Gastrocnemius medialis (tissue), 4 donors: ENCODE data around the gene SYNPR. TPM values are rescaled to one million over a fixed set of nuclear protein-coding genes. Genes with fewer than 3 reads are reported as not detected.

ENCODE experiments used
- ATAC-seq, 2 donors: fragments of 150-250 bp; one replicate each; pipeline ENCODE4 v1.9.1; 2016
- DNase-seq, 2 donors: peaks; one replicate each; pipeline ENCODE4 v3.0.0-alpha.2; 2019
- H3K27ac ChIP-seq, 4 donors: fragments of 200-600 bp; sonication (generic); 1 replicate in 1 of 4; 2 replicates in 3 of 4; pipeline ENCODE4 v1.5.1; 2016 to 2018; ENCODE audit warnings: mild to moderate bottlenecking in 2 of 4, moderate library complexity in 1 of 4
- H3K27me3 ChIP-seq, 3 donors: fragments of 200-600 bp; sonication (generic) in 2 of 3; 1 replicate in 1 of 3; 2 replicates in 2 of 3; pipeline versions ENCODE4 v1.5.1 to v1.6.0; 2016 to 2019; ENCODE audit warnings: mild to moderate bottlenecking in 1 of 3, moderate library complexity in 1 of 3
- H3K36me3 ChIP-seq, 2 donors: fragments of 200-600 bp; sonication (generic) in 1 of 2; one replicate each; pipeline ENCODE4 v1.5.1; 2017 to 2018
- H3K4me1 ChIP-seq, 2 donors: fragments of 200-600 bp; sonication (generic) in 1 of 2; one replicate each; pipeline ENCODE4 v1.5.1; 2016 to 2017; ENCODE audit warnings: mild to moderate bottlenecking in 2 of 2
- H3K4me3 ChIP-seq, 4 donors: fragments of 200-600 bp; sonication (generic) in 3 of 4; 1 replicate in 1 of 4; 2 replicates in 3 of 4; pipeline ENCODE4 v1.5.1; 2016 to 2019; ENCODE audit warnings: mild to moderate bottlenecking in 2 of 4
- H3K9me3 ChIP-seq, 3 donors: fragments of 200-600 bp; sonication (generic) in 2 of 3; 1 replicate in 1 of 3; 2 replicates in 2 of 3; pipeline ENCODE4 v1.5.1; 2016 to 2019
- POLR2A ChIP-seq, 2 donors: fragments of 450-650 bp; IDR thresholded peaks; one replicate each; pipeline ENCODE4 v1.6.1; 2017; ENCODE audit warnings: antibody characterized with exemption in 2 of 2, mild to moderate bottlenecking in 2 of 2, moderate library complexity in 2 of 2
- in situ Hi-C, 4 donors: fragments of 200-750 bp; cut with MboI; loops; one replicate each; pipeline versions ENCODE4 v1.15.0 to v1.8.0; 2017; ENCODE audit warnings: low sequenced_read_pairs in 4 of 4
- intact Hi-C: fragments of 100-400 bp; cut with DNase I; formaldehyde crosslinking; loops from one replicate; pipeline ENCODE4 v1.15.1; 2023; ENCODE audit warnings: low total_unique reads
- total RNA-seq, 4 donors: library from RNA; depleted of rRNA; stranded (reverse); fragments of >200 nt; gene quantifications; one replicate each; pipeline versions ENCODE4 v1.1.0 to v1.2.3, GENCODE V29; 2016
- TF ChIP-seq, protein P1 (sequence below), 5 experiments: fragments of 450-650 bp in 3 of 5; fragments of 200-600 bp in 2 of 5; sonication (generic) in 2 of 5; IDR thresholded peaks in 4 of 5; conservative IDR thresholded peaks in 1 of 5; 1 replicate in 4 of 5; 2 replicates in 1 of 5; pipeline ENCODE4 v1.5.1; 2016 to 2019; ENCODE audit warnings: antibody characterized with exemption in 5 of 5, mild to moderate bottlenecking in 3 of 5, moderate library complexity in 3 of 5

The SYNPR gene
- total RNA-seq, 4 donors from 2014 or later: not detected

GRCh38 chr3:63355809-63356208 lies 77.7 kb downstream of the SYNPR start:
- no peak for TF ChIP-seq POLR2A (IDR thresholded peaks at IDR 0.05)
- TF ChIP-seq, protein P1, sequence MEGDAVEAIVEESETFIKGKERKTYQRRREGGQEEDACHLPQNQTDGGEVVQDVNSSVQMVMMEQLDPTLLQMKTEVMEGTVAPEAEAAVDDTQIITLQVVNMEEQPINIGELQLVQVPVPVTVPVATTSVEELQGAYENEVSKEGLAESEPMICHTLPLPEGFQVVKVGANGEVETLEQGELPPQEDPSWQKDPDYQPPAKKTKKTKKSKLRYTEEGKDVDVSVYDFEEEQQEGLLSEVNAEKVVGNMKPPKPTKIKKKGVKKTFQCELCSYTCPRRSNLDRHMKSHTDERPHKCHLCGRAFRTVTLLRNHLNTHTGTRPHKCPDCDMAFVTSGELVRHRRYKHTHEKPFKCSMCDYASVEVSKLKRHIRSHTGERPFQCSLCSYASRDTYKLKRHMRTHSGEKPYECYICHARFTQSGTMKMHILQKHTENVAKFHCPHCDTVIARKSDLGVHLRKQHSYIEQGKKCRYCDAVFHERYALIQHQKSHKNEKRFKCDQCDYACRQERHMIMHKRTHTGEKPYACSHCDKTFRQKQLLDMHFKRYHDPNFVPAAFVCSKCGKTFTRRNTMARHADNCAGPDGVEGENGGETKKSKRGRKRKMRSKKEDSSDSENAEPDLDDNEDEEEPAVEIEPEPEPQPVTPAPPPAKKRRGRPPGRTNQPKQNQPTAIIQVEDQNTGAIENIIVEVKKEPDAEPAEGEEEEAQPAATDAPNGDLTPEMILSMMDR (IDR thresholded peaks at IDR 0.05 in 4 of 5, conservative IDR thresholded peaks at IDR 0.05 in 1 of 5): no peak
- Histone ChIP-seq H3K4me3 (no peak overlapping the region), H3K27me3 (peaks cover 0 to 4% (median 2%) of the 10 kb centered on the region in 3 donors), H3K4me1 (no peaks in the 10 kb centered on the region), H3K36me3 (no peaks in the 10 kb centered on the region), H3K9me3 (no peaks in the 10 kb centered on the region), H3K27ac (no peak overlapping the region)
- no peak for DNase-seq
- ATAC-seq: no peak
- in situ Hi-C loops (loop anchor here in 1 of 4 donors (10.0 kb wide), 1 partner anchor 459 kb away; the partner anchor contains the start of gene C3orf49), intact Hi-C loops (no loop called here)

DNA sequence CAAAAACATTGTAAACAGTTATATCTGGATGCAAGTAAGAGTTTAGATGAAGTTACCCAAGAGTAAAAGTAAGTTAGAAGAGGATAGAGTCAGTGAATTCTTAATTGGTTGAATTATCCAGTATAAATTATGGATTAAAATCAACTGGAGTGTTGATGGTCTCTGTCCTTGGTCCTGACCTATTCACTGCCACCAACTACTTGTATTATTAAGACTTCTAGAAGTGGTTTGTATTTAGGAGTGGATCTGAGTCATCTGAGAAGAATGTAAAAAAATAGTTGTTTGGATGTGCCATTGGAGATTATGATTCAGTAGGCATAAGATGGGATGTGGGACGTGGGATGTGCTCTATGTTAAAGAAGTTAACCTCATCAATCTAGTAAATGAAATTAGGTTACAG lies 86.4 kb downstream of the SYNPR start:
- Histone ChIP-seq H3K27ac (no peak overlapping the region), H3K9me3 (no peaks in the 10 kb centered on the region), H3K36me3 (no peaks in the 10 kb centered on the region), H3K4me1 (no peaks in the 10 kb centered on the region), H3K4me3 (no peak overlapping the region), H3K27me3 (no peaks in the 10 kb centered on the region)
- no peak for TF ChIP-seq POLR2A (IDR thresholded peaks at IDR 0.05)
- TF ChIP-seq, protein P1 (IDR thresholded peaks at IDR 0.05 in 4 of 5, conservative IDR thresholded peaks at IDR 0.05 in 1 of 5): no peak
- in situ Hi-C loops: no loop called here
- ATAC-seq (no peak), DNase-seq (no peak)
- intact Hi-C loops: no loop called here

DNA sequence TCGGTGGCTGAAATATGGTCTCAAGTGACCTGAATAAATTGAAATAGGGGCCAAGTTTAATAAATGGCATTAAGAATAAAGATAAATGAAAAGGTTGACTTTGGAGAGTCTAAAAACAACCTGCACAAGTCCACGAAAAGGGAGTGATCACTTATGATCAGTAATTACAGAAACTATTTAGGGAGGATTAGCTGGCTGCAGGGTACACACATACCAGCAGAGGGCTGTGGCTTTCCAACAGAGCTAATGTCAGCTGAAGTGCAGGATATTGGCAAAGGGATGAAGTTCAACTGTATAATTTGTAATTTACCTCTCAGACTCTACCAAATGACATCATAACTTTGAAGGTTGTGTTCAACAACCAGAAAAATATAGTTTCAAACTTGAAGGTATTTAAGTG lies 86.8 kb downstream of the SYNPR start:
- no peaks in the 10 kb centered on the region for H3K9me3 ChIP-seq
- ATAC-seq: no peak
- intact Hi-C loops (no loop called here), in situ Hi-C loops (no loop called here)
- DNase-seq: no peak
- H3K4me3 ChIP-seq: no peak overlapping the region
- H3K4me1 ChIP-seq: no peaks in the 10 kb centered on the region
- H3K27ac ChIP-seq: no peak overlapping the region
- TF ChIP-seq, protein P1 (IDR thresholded peaks at IDR 0.05 in 4 of 5, conservative IDR thresholded peaks at IDR 0.05 in 1 of 5): no peak
- no peak for TF ChIP-seq POLR2A (IDR thresholded peaks at IDR 0.05)
- no peaks in the 10 kb centered on the region for H3K36me3 ChIP-seq
- H3K27me3 ChIP-seq: no peaks in the 10 kb centered on the region

DNA sequence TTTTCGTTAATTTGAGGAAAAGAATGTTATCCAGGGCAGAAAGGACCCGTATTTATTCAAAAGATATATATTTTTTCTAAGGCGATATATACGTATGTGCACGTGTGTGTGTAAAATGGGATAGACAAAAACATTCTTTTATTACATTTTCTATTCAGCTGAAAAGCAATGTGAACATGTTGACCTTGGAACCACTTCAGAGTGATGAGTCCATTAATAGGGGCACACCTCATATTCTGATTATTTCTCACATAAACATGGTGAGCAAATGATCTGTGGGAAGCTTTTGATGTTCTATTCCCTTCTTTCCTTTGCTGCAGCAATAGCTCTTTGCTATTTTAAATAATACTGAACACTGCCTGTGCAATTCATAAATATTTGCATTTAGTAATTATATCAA lies 87.6 kb downstream of the SYNPR start:
- H3K4me3 ChIP-seq: no peak overlapping the region
- H3K9me3 ChIP-seq: no peaks in the 10 kb centered on the region
- ATAC-seq (no peak), DNase-seq (no peak)
- H3K36me3 ChIP-seq: no peaks in the 10 kb centered on the region
- in situ Hi-C loops (no loop called here), intact Hi-C loops (no loop called here)
- no peaks in the 10 kb centered on the region for H3K27me3 ChIP-seq
- TF ChIP-seq, protein P1 (IDR thresholded peaks at IDR 0.05 in 4 of 5, conservative IDR thresholded peaks at IDR 0.05 in 1 of 5): no peak
- TF ChIP-seq POLR2A (IDR thresholded peaks at IDR 0.05): no peak
- H3K4me1 ChIP-seq: no peaks in the 10 kb centered on the region
- H3K27ac ChIP-seq: no peak overlapping the region

DNA sequence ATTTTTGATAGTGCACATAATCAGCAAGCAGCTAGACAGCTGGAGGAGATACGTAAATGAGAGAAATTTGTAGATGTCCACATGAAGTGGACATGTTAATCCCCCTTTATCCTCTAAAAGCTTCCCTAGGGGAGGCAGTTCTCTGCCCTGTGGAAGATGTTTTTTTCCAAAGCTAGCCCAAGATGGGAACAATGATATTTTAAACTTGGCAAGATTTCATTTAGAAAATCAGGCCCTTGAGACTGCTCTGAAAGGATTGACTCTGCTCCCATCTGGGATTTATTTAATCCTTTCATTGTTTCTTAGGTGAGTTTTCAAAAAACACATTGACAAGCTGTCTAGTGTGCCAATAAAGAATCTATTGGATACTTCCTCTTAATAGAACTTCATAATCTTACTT lies 92.0 kb downstream of the SYNPR start:
- intact Hi-C loops: no loop called here
- DNase-seq (no peak), ATAC-seq (no peak)
- H3K36me3 ChIP-seq: no peaks in the 10 kb centered on the region
- no peaks in the 10 kb centered on the region for H3K4me1 ChIP-seq
- TF ChIP-seq, protein P1 (IDR thresholded peaks at IDR 0.05 in 4 of 5, conservative IDR thresholded peaks at IDR 0.05 in 1 of 5): no peak
- no peak for TF ChIP-seq POLR2A (IDR thresholded peaks at IDR 0.05)
- in situ Hi-C loops: no loop called here
- H3K27me3 ChIP-seq: no peaks in the 10 kb centered on the region
- no peaks in the 10 kb centered on the region for H3K9me3 ChIP-seq
- no peak overlapping the region for H3K27ac ChIP-seq
- no peak overlapping the region for H3K4me3 ChIP-seq
